Nephron (organoid): Measurements from ENCODE around the gene DDX50.
"Not testable (repeated sequence)": the region's sequence is repeated elsewhere in the genome, so short reads cannot be mapped to it uniquely, and the experiment has no call there.

Experiments used
- H3K27ac Mint-ChIP-seq, 3 experiments: 2 replicates each; pipeline ENCODE4 v1.8.0; 2020; ENCODE audit warnings: mixed read lengths in 3 of 3, mild to moderate bottlenecking in 2 of 3, moderate library complexity in 1 of 3
- H3K27me3 Mint-ChIP-seq: 2 replicates; pipeline ENCODE4 v1.8.0; 2021; ENCODE audit warnings: low read depth, mild to moderate bottlenecking, moderate library complexity, mixed read lengths
- H3K36me3 Mint-ChIP-seq: 2 replicates; pipeline ENCODE4 v1.8.0; 2020; ENCODE audit warnings: low read depth, mixed read lengths
- H3K4me1 Mint-ChIP-seq: 2 replicates; pipeline ENCODE4 v1.8.0; 2020; ENCODE audit warnings: mixed read lengths
- H3K4me3 Mint-ChIP-seq, 3 experiments: 2 replicates each; pipeline ENCODE4 v1.8.0; 2020; ENCODE audit warnings: mild to moderate bottlenecking in 3 of 3, mixed read lengths in 3 of 3, moderate library complexity in 2 of 3
- H3K9me3 Mint-ChIP-seq: 2 replicates; pipeline ENCODE4 v1.8.0; 2020; ENCODE audit warnings: mixed read lengths
- CTCF ChIP-seq, 3 experiments: fragments of 200-600 bp; sonication (generic); IDR thresholded peaks; one replicate each; pipeline ENCODE4 v1.5.0; 2021; ENCODE audit warnings: antibody characterized with exemption in 3 of 3; ENCODE audit not compliant: unreplicated experiment in 3 of 3

The DDX50 gene

GRCh38 chr10:68901105-68901927 is at the start of gene DDX50:
Gene DDX50 (plus strand): TSS chr10:68901315. CDS start chr10:68901385, 70 bp downstream.
- Mint-ChIP-seq H3K27ac (peak within 1 kb of the TSS; percentile 99 to 100 (median 100)), H3K36me3 (peaks cover 9% of the 10 kb centered on the region), H3K4me1 (peaks cover 48% of the 10 kb centered on the region), H3K27me3 (no peaks in the 10 kb centered on the region), H3K9me3 (no peaks in the 10 kb centered on the region), H3K4me3 (peak within 1 kb of the TSS; percentile 98 to 99 (median 98))
- peak in 1 of 3 experiments; percentile 13 for TF ChIP-seq CTCF (IDR thresholded peaks at IDR 0.05; ENCODE audit: unreplicated experiment in 3 of 3)

- Mint-ChIP-seq H3K4me1 (no peaks in the 10 kb centered on the region), H3K36me3 (peaks cover 16% of the 10 kb centered on the region), H3K9me3 (peaks cover 19% of the 10 kb centered on the region), H3K27me3 (no peaks in the 10 kb centered on the region), H3K4me3 (no peak overlapping the region), H3K27ac (no peak overlapping the region)
- TF ChIP-seq CTCF (IDR thresholded peaks at IDR 0.05; ENCODE audit: unreplicated experiment in 3 of 3) = no peak
Measured at GRCh38 chr10:68856352-68856751, 44.8 kb upstream of the DDX50 start.

GRCh38 chr10:68857005-68857404 is 44.1 kb upstream of the DDX50 start:
- TF ChIP-seq CTCF (IDR thresholded peaks at IDR 0.05; ENCODE audit: unreplicated experiment in 3 of 3) = no peak
- Mint-ChIP-seq H3K36me3 (peaks cover 19% of the 10 kb centered on the region), H3K4me3 (no peak overlapping the region), H3K4me1 (no peaks in the 10 kb centered on the region), H3K9me3 (peaks cover 25% of the 10 kb centered on the region), H3K27me3 (no peaks in the 10 kb centered on the region), H3K27ac (no peak overlapping the region)

- Mint-ChIP-seq H3K27ac (no peak overlapping the region), H3K4me3 (no peak overlapping the region), H3K27me3 (no peaks in the 10 kb centered on the region), H3K9me3 (peaks cover 41% of the 10 kb centered on the region), H3K36me3 (peaks cover 27% of the 10 kb centered on the region), H3K4me1 (no peaks in the 10 kb centered on the region)
- no peak for TF ChIP-seq CTCF (IDR thresholded peaks at IDR 0.05; ENCODE audit: unreplicated experiment in 3 of 3)
Measured at GRCh38 chr10:68861253-68861652, 39.9 kb upstream of the DDX50 start.

GRCh38 chr10:68864611-68865010 is 36.5 kb upstream of the DDX50 start:
- Mint-ChIP-seq H3K27ac (no peak overlapping the region), H3K4me3 (no peak overlapping the region), H3K4me1 (peaks cover 6% of the 10 kb centered on the region), H3K9me3 (peaks cover 47% of the 10 kb centered on the region), H3K36me3 (peaks cover 27% of the 10 kb centered on the region), H3K27me3 (no peaks in the 10 kb centered on the region)
- no peak for TF ChIP-seq CTCF (IDR thresholded peaks at IDR 0.05; ENCODE audit: unreplicated experiment in 3 of 3)

- not testable (repeated sequence) for H3K36me3 Mint-ChIP-seq, H3K27ac Mint-ChIP-seq, H3K27me3 Mint-ChIP-seq, H3K4me3 Mint-ChIP-seq
- Mint-ChIP-seq H3K9me3 (peaks cover 19% of the 10 kb centered on the region), H3K4me1 (peaks cover 29% of the 10 kb centered on the region)
Measured at GRCh38 chr10:68868173-68868572, 32.9 kb upstream of the DDX50 start.
